Upper lobe of left lung (tissue), 4 donors: ENCODE data around the gene PREPL.

Experiments used
- CTCF ChIP-seq, 6 experiments: fragments of 450-650 bp in 4 of 6; fragments of 200-600 bp in 2 of 6; sonication (generic) in 2 of 6; IDR thresholded peaks; one replicate each; pipeline ENCODE4 v1.5.1; 2016 to 2019; ENCODE audit warnings: antibody characterized with exemption in 6 of 6
- POLR2AphosphoS5 ChIP-seq, 2 donors: sonication (generic); formaldehyde crosslinking; IDR thresholded peaks; one replicate each; pipeline ENCODE4 v1.5.1; 2017; ENCODE audit warnings: antibody characterized with exemption in 2 of 2

GRCh38 chr2:44325897-44326296, 35.4 kb downstream of the PREPL start:
- TF ChIP-seq CTCF (IDR thresholded peaks at IDR 0.05) = no peak
- no peak for TF ChIP-seq POLR2AphosphoS5 (IDR thresholded peaks at IDR 0.05)
